Stimulated activated CD4-positive, alpha-beta T cell treated with anti-CD3 and anti-CD28 coated beads, Interleukin-12 subunit alpha, Interleukin-12 subunit beta, amount 100 ng/mL, for 24 hours (primary cell): Measurements from ENCODE around the gene KCNE3.

ENCODE experiments used
- DNase-seq, 2 experiments: peaks; one replicate each; pipeline ENCODE4 v3.0.0-alpha.2; 2020; ENCODE audit warnings: low read depth in 2 of 2

Gene KCNE3

DNA sequence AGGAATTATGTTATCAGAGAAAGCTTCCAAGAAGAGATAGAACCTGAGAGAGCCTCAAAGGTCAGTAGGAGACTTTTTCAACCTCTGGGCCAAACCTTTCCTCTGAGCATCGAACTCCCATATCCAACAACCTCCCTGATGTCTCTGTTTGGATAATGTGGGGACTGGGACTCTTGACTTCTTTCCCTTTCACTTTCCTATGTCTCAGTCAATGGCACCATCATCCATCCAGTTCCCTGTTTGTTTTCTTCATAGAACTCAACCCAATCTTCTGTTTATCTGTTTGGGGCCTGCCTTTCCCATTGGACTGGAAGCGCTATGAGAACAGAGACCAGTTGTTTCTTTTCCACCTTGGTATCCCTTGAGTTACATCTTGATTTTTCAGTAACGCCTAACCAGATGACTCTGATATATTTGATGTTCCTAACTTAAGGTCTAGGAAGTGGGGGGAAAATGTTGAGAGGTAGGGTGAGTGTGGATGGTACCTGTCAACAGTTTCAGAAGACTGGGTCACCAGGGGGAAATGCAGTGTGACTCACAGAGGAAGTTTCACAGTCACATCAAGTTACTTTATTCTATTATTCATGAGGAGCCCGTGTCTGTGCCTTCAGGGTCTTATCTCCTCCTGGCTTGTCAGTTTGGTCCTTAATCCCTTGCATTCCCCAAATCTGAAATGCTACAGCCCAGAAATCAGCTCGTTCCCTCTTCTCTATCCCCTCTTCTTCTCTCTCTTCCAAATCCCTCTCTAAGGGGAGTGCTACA lies 4.5 kb upstream of the KCNE3 start:
- no peak for DNase-seq

DNA sequence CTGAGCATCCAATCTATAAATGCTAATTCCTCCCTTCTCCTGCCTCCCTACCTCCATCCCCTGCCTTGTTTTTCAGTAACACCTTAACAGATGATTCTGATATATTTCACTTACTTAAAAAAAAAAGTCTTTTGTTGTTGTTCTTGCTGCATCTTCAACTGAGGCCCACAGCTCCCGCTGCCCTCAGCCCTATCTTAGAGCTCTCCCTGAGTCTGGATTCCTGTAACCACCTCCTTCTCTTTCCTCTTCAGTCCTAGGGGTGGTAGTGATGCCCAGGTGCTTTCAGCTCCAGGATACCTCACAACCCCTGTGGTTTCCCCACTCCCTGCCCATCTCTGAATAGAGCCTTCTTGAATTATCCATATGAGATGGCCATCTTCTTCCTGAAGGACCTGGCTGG lies 3.7 kb upstream of the KCNE3 start:
- DNase-seq, result no peak

DNA sequence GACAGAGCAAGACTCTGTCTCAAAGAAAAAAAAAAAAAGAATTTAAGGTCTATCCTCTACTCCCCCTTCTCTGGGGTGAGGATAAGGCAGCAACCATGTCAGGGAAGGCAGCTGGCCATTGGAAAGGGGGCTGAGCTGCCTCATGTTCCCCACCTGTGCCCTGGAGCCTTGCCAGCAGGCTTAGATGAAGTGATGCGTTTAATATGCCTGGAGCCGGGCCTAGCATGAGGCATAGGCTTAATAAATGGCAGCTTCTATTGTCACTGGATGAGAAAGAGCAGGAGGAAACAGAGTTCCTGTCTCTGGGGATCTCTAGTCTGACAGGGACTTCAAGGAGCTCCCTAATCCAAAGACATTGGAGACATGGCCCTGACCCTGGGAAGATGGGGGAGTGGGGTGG lies 3.2 kb upstream of the KCNE3 start:
- no peak for DNase-seq

DNA sequence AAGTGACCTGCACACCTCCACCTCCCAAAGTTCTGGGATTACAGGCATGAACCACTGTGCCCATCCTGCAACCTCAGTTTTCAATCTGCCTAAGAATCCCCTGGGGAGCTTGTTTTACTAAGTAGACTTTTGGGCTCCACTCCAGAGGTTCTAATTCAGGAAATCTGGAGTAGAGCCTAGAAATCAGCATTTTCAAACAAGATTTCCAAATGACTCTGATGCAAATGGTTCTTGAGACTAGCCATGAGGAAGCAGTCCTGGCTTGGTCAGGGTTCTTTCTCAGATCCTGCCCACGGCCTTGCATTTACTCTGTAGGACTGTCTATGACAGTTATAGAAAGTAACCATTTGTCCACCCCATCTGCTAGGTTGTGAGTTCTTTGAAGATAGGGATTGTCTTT lies 1.6 kb upstream of the KCNE3 start:
- no peak for DNase-seq

DNA sequence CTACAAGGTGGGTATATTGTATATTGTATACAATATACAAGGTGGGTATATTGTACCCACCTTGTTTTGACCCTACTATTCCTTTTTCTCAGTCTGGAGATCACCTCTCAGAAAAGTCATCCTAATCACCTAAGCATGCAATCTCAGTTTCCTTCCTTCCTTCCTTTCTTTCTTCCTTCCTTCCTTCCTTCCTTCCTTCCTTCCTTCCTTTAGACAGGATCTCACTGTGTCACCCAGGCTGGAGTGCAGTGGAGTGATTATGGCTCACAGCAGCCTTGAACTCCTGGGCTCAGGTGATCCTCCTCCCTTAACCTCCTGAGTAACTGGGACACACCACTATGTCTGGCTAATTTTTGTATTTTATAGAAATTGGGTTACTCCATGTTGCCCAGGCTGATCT lies 1.2 kb upstream of the KCNE3 start:
- DNase-seq, result no peak

DNA sequence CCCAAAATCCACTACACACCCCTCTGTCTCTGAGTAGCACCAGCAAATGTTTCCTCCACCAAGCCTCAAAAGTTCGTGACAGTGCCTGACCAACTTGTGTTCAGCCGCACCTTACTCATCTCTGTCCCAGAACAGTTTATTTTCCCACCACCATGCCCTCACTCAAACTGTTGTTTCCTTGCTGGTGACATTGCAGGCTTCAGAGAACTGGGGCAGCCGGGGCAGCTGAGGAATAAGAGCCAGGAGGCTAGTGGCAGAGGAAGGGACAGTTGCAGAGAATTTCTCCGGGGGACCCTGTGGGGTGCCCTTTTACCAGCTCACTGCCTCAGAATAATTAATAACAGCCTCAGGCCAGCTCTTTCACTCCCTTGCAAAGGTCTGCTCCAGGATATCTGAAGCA lies 709 bp upstream of the KCNE3 start:
- DNase-seq, result no peak

DNA sequence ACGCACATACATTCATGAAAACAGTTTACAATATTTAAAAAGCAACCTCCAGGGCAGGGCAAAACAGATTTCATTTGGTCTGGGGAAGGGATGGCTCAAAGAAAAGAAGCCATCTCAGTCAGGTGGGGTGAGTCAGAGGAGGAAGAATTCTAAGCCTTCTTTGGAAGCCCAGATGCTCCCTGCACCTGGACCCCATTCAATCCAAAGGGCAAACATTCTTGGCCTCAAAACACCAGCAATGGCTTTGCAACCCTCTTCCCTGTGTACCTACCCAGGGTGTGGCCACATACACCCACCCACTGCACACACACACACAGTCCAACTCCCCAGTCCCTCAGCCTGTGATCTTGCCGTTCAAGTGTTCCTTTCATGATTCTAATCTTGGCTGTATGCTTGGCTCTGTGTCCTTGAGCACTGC lies 2.0 kb downstream of the KCNE3 start:
- DNase-seq, result no peak

DNA sequence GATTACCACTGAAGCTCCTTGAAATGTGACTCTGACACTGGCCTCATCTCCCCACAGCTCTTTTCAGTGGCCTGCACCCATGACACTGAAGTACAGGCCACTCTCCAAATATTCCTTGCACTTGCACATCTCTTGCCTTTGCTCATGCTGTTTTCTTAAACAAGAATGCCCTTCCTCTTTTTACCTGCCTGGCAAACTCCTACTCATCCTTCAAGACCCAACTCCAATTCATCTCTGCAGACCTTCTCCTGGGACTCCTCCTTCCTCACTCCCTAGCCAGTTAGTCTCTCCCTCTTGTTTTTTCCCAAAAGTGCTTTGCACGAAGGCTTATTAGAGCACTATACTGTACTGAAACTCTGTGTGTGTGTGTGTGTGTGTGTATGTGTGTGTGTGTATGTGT lies 2.6 kb downstream of the KCNE3 start:
- no peak for DNase-seq

DNA sequence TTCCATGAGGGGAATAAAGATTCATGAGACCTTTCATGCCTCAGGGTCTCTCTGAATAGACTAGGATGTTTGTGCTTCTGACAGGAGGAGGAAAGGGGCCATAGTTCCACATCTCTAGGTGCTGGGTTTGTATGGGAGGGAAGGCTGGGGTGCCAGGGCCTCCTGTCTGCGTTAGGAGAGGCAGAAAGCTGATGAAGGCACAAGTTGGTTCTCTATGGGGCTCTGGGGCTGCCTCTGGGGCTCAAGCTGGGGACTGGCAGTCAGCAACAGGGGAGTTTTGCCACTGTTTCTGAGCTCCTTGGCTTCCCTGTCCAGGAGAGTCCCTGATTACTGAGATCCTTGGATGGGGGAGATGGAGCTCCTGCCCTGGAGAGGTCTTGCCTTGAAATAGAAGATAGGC lies 4.1 kb downstream of the KCNE3 start:
- DNase-seq, result no peak

DNA sequence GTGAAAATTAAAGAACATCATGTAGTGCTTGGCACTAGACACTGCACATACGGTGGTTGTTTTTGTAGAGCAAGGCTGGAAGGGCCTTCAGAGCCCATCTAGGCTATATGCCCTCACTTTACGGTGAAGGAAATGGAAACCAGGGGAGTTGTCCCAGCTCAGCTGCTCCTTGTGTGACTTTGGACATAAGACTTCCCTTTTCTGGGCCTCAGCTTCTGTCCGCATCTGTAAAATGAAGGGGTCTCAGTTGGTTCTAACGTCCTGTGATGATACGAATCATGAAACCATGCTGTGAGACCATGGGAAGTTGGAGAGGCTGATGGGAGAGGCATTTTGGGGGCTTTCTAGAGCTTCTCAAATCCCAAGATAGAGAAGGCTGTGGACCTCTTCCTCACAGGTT lies 4.7 kb downstream of the KCNE3 start:
- no peak for DNase-seq

DNA sequence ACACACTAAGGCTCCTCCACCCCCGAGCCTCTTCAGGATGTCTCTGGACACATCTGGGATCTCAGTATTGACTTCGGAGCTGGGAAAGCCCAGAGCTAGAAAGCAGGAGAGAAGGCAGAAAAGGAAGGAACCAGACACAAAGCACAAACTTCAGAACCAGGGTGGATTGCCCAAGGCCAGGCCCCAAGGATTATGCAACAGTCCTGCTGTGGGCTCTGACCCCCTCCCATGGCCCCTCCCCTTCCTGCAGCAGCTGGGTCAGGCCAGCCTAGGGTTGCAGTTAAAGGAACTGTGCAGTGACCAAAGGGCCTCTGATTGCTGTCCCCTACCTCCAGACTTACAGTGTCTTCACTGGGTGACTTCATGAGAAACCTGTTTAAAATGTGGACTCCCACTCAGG lies 5.3 kb downstream of the KCNE3 start:
- no peak for DNase-seq

DNA sequence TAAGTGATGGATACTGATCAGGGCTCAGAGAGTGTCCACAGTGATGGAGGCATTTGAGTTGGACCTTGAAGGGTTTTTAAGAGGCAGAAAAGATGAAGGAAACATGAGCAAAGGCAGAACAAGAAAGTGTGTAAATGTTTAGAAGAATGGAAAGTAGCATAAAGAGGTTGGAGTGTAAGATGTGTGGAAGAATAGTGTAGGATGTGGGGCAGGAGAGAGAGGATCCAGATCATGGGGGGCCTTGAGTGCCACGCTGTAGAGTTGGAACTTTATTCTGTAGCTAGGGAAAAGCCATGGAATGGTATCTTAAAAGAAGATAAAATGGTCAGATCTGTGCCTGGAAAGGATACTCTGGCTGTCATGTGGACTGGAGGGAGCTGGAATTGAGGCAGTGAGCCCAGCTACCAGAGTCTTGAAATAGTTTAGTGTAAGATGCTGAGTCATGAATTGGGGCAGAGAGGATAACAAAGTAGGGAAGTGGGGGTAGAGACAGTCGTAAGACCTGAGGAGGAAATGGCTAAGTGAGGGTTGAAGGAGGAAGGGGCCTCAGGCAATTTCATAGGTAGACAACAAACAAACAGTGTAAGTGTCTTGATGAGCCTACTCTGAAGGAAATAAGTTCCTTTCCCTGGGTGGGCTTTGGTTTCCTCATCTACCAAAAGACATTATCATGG lies 6.7 kb downstream of the KCNE3 start:
- DNase-seq, result no peak

DNA sequence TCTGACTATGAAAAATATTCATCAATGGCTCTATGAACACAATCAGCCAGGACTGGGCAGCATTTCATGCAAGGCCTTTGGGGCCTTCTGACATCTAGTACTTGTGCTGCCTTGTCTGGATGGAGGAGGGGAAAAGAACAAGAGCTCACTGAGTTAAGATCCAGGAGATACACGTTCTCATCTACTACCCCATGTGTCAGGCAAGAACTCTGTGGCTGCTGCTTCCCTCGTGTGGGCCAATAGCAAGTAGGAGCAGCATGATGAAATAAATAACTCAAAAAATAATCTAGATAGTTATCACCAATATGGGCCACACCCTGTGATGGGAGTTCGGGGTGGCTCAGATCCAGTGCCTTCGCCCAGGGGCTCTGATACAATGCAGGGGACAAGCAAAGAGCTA lies 7.3 kb downstream of the KCNE3 start:
- no peak for DNase-seq

DNA sequence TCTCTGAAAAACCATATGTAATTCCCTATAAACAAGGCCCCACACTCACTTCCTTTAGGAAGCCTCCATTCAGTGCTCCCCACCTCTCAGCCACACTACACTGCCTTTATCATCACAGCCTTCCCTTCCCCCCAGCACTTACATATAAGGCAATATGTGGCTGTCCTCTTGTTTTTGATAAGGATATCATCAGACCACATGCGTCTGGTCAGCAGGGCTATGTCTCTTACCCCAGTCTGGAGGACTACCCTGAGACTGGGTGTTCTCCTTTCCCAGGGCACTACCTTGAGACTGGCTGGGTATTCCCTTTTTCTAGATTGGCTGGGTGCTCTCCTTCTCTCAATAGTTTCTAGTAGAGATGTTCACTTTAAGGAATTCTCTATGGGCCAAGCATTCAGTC lies 7.8 kb downstream of the KCNE3 start:
- DNase-seq, result no peak

DNA sequence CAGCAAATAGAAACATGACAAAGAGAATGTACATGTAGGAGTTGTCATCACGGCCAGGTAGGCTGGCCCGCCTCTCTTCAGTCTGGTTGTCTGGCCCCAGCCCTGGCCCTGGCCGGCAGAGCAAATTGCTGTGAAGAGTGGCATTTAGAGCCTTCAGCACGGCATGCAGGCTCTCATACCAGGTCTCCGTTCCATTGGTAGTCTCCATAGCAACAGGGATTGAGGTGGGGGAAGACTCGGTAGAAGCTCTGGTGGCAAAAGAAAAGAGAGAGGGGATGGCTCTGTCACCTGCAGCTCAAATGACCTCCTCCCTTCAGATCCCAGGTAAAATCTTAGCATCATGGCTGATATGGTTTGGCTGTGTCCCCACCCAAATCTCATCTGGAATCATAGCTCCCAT lies 10.0 kb downstream of the KCNE3 start:
- no peak for DNase-seq

DNA sequence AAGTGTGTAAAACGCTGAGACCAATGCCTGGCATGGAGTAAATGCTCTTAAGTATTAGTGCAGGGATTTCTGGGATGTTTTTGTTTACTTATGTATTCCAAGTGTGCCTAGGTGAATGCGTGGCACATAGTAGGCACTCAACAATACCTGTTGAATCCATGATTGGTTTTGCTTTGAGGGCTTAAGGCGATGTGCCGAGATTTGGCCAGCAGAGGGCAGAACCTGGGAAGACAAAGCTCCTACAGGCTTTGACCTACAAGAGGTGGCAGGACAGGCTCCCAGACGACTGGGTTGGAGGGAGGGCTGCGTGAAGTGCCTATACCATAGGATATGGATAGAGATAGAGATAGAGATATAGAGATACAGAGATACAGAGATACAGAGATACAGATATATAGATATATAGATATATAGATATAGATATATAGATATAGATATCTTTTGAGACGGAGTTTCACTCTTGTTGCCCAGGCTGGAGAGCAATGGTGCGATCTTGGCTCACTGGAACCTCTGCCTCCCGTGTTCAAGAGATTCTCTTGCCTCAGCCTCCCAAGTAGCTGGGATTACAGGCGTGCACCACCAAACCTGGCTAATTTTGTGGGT lies 13.9 kb downstream of the KCNE3 start:
- DNase-seq, result peak; percentile 31 to 61

DNA sequence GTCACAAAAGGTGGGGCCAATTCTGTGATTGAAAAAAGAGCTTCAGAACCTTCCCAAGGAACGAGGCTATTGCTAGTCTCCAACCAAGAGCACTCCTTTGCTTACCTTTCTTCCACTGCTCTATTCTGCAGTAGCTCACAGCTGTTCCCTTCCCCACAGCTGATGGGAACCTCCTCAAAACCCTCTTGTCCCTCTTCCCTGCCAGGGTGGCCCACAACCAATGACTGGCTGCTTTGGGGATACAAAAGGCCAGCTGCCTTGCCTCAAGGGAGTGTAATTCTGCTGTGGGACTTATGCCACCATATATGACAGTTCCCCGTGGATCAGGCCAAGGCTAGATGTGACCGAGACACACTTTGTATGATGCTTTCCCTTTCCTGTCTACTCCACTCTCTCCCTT lies 15.0 kb downstream of the KCNE3 start:
- DNase-seq, result no peak

DNA sequence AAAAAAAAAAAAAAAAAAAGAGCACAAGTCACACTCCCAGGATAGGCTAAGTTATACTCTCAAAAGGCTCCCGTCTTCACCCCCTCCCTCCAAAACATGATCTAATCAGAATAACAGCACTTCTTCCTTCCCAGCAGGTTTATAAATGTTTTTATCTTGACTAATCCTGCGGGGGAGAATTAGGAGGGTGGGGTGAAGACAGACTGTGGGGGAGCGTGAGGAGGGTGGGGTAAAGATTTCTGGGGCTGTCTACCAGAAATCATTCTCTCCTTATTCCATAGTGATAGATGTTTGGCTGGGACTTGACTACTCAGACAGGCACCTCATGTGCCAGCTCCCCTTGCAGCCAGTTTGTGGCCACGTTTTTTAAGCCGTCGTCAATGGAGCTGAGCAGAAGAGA lies 17.0 kb downstream of the KCNE3 start:
- no peak for DNase-seq

DNA sequence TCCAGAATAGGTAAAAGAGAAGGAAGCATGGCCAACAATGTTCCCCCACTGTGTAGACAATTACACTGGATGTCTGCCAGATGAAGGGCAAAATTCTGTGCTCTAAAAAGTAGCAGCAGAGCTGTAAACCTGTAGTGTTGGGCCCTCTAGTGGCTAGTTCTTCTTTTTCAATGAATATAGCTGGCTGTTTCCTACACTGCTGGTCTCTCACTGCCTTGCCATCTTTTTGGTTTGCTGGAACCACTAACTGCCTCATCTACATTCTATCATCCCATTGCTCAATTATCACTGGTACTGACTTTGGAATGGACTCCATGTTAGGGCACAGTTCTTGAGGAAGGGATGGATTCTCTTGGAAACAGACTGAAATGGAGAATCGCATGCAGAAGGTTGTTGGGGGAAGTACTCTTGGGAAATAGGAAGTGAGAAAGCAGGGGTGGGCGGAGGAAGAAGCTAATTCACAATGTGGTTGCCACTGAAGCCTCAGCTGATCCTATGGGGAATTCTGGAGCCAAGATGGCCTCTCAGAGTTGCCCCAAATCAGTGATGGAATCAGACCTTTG lies 17.9 kb downstream of the KCNE3 start:
- DNase-seq, result no peak

DNA sequence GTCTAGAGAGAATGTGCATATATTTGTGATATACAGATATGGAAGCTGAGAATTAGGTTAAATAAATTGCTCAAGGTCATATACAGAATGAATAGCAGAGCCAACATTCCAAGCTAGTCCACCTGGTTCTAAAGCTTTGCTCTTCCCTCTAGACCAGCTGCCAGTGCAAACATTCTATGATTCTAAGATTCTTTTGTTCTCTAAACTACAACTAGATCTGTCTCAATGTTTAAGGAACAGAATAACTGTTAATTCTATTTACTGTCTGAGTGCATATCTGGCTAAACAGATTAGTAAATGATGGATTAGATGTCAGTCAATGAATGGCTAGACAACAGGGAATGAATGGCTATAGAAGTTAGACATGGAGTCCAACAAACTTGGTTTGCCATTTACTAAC lies 19.6 kb downstream of the KCNE3 start:
- DNase-seq, result no peak

DNA sequence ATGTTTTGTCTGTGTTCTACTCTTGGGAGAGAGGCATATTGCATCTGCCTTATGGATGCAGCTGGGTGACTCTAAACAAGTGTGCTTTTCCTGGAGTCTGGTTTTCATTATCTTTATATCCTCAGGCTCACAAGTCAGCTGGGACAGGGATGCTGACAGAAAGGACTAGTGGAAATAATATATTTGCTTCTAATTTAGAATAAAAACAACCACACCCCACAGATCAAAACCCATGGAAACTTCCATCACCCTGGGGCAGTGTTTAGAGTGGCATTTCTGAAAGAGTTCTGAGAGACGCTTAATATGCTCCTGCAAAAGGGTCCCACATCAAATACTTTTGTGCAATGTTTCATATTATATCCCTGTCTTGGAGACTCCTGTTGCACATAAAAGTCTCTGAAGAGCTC lies 20.8 kb downstream of the KCNE3 start:
- DNase-seq, result no peak

DNA sequence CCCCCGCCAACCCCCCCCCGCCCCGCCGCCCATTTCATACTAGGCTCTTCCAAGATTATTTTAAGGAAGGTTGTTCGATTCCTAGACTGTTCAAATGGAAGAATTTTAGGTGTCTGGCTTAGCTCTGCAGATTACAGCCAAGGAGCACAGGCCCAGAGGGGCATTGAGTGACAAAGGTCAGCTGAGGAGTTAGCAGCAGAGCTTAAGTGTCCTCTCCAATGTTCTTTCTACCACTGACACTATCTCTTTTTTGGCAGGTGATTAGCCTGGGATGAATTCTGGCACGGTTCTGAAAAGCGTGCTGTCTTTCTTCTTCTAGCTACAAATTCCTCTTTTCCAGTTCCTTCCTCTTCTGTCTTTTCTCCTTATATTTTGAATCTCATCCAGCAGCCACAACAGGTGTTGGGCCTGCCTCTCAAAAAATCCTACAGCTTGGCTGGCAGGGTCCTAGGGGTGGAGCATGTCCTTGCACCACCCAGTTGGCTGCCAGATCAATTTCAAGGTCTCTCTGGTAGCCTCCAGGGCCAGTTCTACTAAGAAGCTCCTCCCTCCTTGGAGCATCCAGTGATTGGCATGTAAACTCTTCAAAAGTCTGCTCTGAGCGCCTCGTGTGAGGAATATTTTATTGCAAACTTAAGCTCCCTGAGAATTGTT lies 23.0 kb downstream of the KCNE3 start:
- DNase-seq, result no peak
